Hepatocyte (in vitro differentiated cells): Measurements from ENCODE around the gene METAP2. TPM values are rescaled to one million over a fixed set of nuclear protein-coding genes. Genes with fewer than 3 reads are reported as not detected.
A peak's percentile ranks its signal among the peaks of the same experiment; 100 is the strongest.
"Not testable (repeated sequence)": the region's sequence is repeated elsewhere in the genome, so short reads cannot be mapped to it uniquely, and the experiment has no call there.

Experiments used
- DNase-seq: peaks from one replicate; pipeline ENCODE4 v3.0.0-alpha.2; 2016; ENCODE audit warnings: low spot score
- H2AFZ ChIP-seq: fragments of 200-600 bp; sonication (generic); 2 replicates; pipeline ENCODE4 v1.6.0; 2016; ENCODE audit warnings: antibody characterized with exemption, mild to moderate bottlenecking
- H3K27ac ChIP-seq: fragments of 200-600 bp; sonication (generic); 2 replicates; pipeline ENCODE4 v1.5.1; 2016; ENCODE audit warnings: mild to moderate bottlenecking
- H3K27me3 ChIP-seq: fragments of 200-600 bp; sonication (generic); 2 replicates; pipeline ENCODE4 v1.6.1; 2016
- H3K36me3 ChIP-seq: fragments of 200-600 bp; sonication (generic); replicated peaks from 2 replicates; pipeline ENCODE4 v1.5.1; 2016; ENCODE audit warnings: low read depth; ENCODE audit not compliant: insufficient read depth
- H3K4me1 ChIP-seq: fragments of 200-600 bp; sonication (generic); 2 replicates; pipeline ENCODE4 v1.5.1; 2016; ENCODE audit warnings: mild to moderate bottlenecking, moderate library complexity; ENCODE audit not compliant: insufficient read depth
- H3K4me2 ChIP-seq: fragments of 200-600 bp; sonication (generic); 2 replicates; pipeline ENCODE4 v1.6.0; 2016
- H3K4me3 ChIP-seq: fragments of 200-600 bp; sonication (generic); 2 replicates; pipeline ENCODE4 v1.5.1; 2016; ENCODE audit warnings: mild to moderate bottlenecking
- H3K79me2 ChIP-seq: fragments of 200-600 bp; sonication (generic); 2 replicates; pipeline ENCODE4 v1.6.0; 2017; ENCODE audit warnings: mild to moderate bottlenecking
- H3K9me2 ChIP-seq: fragments of 200-600 bp; sonication (generic); replicated peaks from 2 replicates; pipeline ENCODE4 v1.6.0; 2017; ENCODE audit warnings: mild to moderate bottlenecking; ENCODE audit not compliant: insufficient read depth
- H3K9me3 ChIP-seq: fragments of 200-600 bp; sonication (generic); 2 replicates; pipeline ENCODE4 v1.5.1; 2016; ENCODE audit warnings: low read depth, mild to moderate bottlenecking
- H4K20me1 ChIP-seq: fragments of 200-600 bp; sonication (generic); 2 replicates; pipeline ENCODE4 v1.6.0; 2016; ENCODE audit warnings: mild to moderate bottlenecking; ENCODE audit not compliant: insufficient read depth, poor library complexity, severe bottlenecking
- EZH2 ChIP-seq: fragments of 200-600 bp; sonication (generic); IDR thresholded peaks from 2 replicates; pipeline ENCODE4 v1.6.1; 2016; ENCODE audit warnings: antibody characterized with exemption, mild to moderate bottlenecking, borderline replicate concordance
- EZH2phosphoT487 ChIP-seq: fragments of 200-600 bp; sonication (generic); IDR thresholded peaks from one replicate; pipeline ENCODE4 v1.6.1; 2018; ENCODE audit warnings: antibody characterized with exemption, mild to moderate bottlenecking, low read depth, moderate library complexity; ENCODE audit not compliant: unreplicated experiment, severe bottlenecking
- WGBS: methylation state at CpG from one replicate; pipeline ENCODE4 v1.1.6; 2016; ENCODE audit warnings: low lambda C conversion rate; ENCODE audit errors: missing lambda C conversion rate; 5-methylcytosine and 5-hydroxymethylcytosine counted together
- polyA plus RNA-seq: library from polyadenylated mRNA; unstranded; fragments of >200 nt; fragmentation: Nextera tagmentation; extraction: Ambion mirVana; gene quantifications from 2 replicates; pipeline ENCODE4 v1.2.1, GENCODE V29; 2016
- total RNA-seq: library from RNA; depleted of rRNA; stranded (reverse); fragments of >200 nt; gene quantifications from 2 replicates; pipeline ENCODE4 v1.2.3, GENCODE V29; 2014
- TF ChIP-seq, protein P1 (sequence below): fragments of 200-600 bp; sonication (generic); IDR thresholded peaks from 2 replicates; pipeline ENCODE4 v1.5.1; 2016; ENCODE audit warnings: antibody characterized with exemption, mild to moderate bottlenecking; ENCODE audit not compliant: poor library complexity

The METAP2 gene
- total and polyA plus RNA-seq, 2 experiments from 2014 or later: 44.7 to 69.7 TPM

GRCh38 chr12:95439461-95440230 is 34.3 kb upstream of the METAP2 start:
- Histone ChIP-seq H3K4me3 (no peak overlapping the region), H3K27me3 (no peaks in the 10 kb centered on the region), H3K9me2 (no peaks in the 10 kb centered on the region), H3K4me1 (no peaks in the 10 kb centered on the region), H3K27ac (no peak overlapping the region), H4K20me1 (no peaks in the 10 kb centered on the region), H3K4me2 (no peak overlapping the region), H3K9me3 (no peaks in the 10 kb centered on the region), H3K79me2 (no peaks in the 10 kb centered on the region), H3K36me3 (no peaks in the 10 kb centered on the region), H2AFZ (no peak overlapping the region)
- WGBS: 80% methylated on average over 9 of the region's 9 CpGs
- DNase-seq: no peak
- TF ChIP-seq EZH2phosphoT487: no peak
- no peak for TF ChIP-seq EZH2
- TF ChIP-seq, protein P1, sequence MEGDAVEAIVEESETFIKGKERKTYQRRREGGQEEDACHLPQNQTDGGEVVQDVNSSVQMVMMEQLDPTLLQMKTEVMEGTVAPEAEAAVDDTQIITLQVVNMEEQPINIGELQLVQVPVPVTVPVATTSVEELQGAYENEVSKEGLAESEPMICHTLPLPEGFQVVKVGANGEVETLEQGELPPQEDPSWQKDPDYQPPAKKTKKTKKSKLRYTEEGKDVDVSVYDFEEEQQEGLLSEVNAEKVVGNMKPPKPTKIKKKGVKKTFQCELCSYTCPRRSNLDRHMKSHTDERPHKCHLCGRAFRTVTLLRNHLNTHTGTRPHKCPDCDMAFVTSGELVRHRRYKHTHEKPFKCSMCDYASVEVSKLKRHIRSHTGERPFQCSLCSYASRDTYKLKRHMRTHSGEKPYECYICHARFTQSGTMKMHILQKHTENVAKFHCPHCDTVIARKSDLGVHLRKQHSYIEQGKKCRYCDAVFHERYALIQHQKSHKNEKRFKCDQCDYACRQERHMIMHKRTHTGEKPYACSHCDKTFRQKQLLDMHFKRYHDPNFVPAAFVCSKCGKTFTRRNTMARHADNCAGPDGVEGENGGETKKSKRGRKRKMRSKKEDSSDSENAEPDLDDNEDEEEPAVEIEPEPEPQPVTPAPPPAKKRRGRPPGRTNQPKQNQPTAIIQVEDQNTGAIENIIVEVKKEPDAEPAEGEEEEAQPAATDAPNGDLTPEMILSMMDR: no peak

DNA sequence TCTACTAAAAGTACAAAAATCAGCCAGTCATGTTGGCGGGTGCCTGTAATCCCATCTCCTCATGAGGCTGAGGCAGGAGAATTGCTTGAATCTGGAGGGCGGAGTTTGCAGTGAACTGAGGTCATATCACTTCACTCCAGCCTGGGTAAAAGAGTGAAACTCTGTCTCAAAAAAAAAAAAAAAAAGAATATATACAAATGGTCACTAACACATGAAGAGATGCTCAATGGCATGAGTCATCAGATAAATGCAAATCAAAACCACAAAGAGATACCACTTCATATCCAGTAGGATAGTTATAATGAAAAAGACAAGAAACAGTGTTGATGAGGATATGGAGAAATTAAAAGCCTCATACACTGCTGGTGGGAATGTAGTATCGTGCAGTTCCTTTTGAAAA is 33.6 kb upstream of the METAP2 start:
- Histone ChIP-seq H3K9me2 (no peaks in the 10 kb centered on the region), H4K20me1 (no peaks in the 10 kb centered on the region), H3K36me3 (no peaks in the 10 kb centered on the region), H2AFZ (no peak overlapping the region), H3K4me3 (no peak overlapping the region), H3K79me2 (no peaks in the 10 kb centered on the region), H3K27me3 (no peaks in the 10 kb centered on the region), H3K4me2 (no peak overlapping the region), H3K27ac (no peak overlapping the region), H3K9me3 (no peaks in the 10 kb centered on the region), H3K4me1 (no peaks in the 10 kb centered on the region)
- TF ChIP-seq EZH2phosphoT487 (no peak), EZH2 (no peak)
- TF ChIP-seq, protein P1: no peak
- DNase-seq: no peak
- WGBS: 82% methylated on average over 3 of the region's 3 CpGs

DNA sequence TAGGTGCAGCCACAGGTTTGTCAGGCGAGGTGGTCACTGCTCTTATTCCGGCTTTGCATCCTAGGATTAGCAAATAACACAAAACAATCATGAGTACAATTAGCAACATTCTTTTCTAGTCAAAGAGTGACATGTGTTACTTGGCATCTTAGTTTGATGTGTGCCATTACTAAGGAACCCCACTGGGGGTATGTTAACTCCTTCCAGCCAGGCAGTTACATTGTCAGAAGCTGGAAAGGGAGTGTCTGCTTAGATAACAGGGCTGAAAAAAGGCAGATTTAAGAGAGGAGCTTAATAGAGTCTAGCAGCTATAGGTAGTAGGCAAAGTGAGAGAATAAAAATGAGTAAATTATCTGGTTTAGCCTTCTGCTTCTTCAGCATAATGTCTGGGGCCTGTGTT is 30.5 kb upstream of the METAP2 start:
- 84% methylated on average over 2 of the region's 2 CpGs for WGBS
- Histone ChIP-seq H3K27me3 (no peaks in the 10 kb centered on the region), H4K20me1 (no peaks in the 10 kb centered on the region), H3K9me2 (no peaks in the 10 kb centered on the region), H3K27ac (peak overlapping the region; percentile 57), H2AFZ (no peak overlapping the region), H3K79me2 (no peaks in the 10 kb centered on the region), H3K36me3 (no peaks in the 10 kb centered on the region), H3K4me3 (no peak overlapping the region), H3K4me2 (no peak overlapping the region), H3K9me3 (no peaks in the 10 kb centered on the region), H3K4me1 (peaks cover 12% of the 10 kb centered on the region)
- no peak for DNase-seq
- TF ChIP-seq EZH2phosphoT487 (no peak), EZH2 (no peak)
- TF ChIP-seq, protein P1: no peak

DNA sequence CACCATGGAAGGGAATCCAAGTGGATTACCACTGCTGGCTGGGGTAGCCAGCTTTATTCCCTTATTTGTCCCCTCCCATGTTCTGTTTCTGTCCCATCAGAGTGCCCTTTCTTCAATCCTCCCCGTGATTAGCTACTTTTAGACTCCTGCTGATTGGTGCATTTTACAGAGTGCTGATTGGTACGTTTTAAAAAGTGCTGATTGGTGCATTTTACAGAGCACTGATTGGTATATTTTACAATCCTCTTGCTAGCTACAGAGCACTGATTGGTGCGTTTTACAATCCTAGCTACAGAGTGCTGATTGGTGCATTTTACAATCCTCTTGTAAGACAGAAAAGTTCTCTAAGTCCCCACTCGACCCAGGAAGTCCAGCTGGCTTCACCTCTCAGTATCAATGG is 28.9 kb upstream of the METAP2 start:
- H2AFZ ChIP-seq, H3K79me2 ChIP-seq, H3K36me3 ChIP-seq, H3K4me3 ChIP-seq, H3K9me3 ChIP-seq, DNase-seq, H3K27me3 ChIP-seq, H3K4me2 ChIP-seq, H4K20me1 ChIP-seq, H3K9me2 ChIP-seq: not testable (repeated sequence)
- 89% methylated on average over 4 of the region's 4 CpGs for WGBS
- H3K27ac ChIP-seq: peak overlapping the region; percentile 38
- peaks cover 14% of the 10 kb centered on the region for H3K4me1 ChIP-seq
